ENCODE data around the gene NEUROD4.

Gene NEUROD4

GRCh38 chr12:55058776-55059175 lies 39.0 kb downstream of the NEUROD4 start:
- DNase-seq (ENCODE audit: low read depth in 2 of 2): no peak

- DNase-seq (ENCODE audit: low read depth in 2 of 2): no peak
Measured at GRCh38 chr12:55060470-55060869, 40.7 kb downstream of the NEUROD4 start.

GRCh38 chr12:55061024-55061423 lies 41.2 kb downstream of the NEUROD4 start:
- no peak for DNase-seq (ENCODE audit: low read depth in 2 of 2)

GRCh38 chr12:55063291-55063690 lies 43.5 kb downstream of the NEUROD4 start:
- DNase-seq (ENCODE audit: low read depth in 2 of 2): no peak

GRCh38 chr12:55065535-55065934 lies 45.8 kb downstream of the NEUROD4 start:
- no peak for DNase-seq (ENCODE audit: low read depth in 2 of 2)

GRCh38 chr12:55067701-55068100 lies 47.9 kb downstream of the NEUROD4 start:
- DNase-seq (ENCODE audit: low read depth in 2 of 2): no peak

- no peak for DNase-seq (ENCODE audit: low read depth in 2 of 2)
Measured at GRCh38 chr12:55068416-55069010, 48.7 kb downstream of the NEUROD4 start.

- DNase-seq (ENCODE audit: low read depth in 2 of 2): peak; percentile 25 to 54
Measured at GRCh38 chr12:55072083-55072482, 52.3 kb downstream of the NEUROD4 start.

- DNase-seq (ENCODE audit: low read depth in 2 of 2): peak; percentile 31 to 65
Measured at GRCh38 chr12:55073043-55074022, 53.6 kb downstream of the NEUROD4 start.

GRCh38 chr12:55074806-55075205 lies 55.0 kb downstream of the NEUROD4 start:
- DNase-seq (ENCODE audit: low read depth in 2 of 2): no peak
